Activated CD4-positive, alpha-beta T cell treated with anti-CD3 and anti-CD28 coated beads, Interleukin-2, amount 50 U/mL, for 24 hours (primary cell): ENCODE data around the gene RIOK1.

ENCODE experiments used
- DNase-seq, 2 donors: peaks; one replicate each; pipeline ENCODE4 v3.0.0-alpha.2; 2020; ENCODE audit warnings: low read depth in 1 of 2, low spot score in 1 of 2

Gene RIOK1

GRCh38 chr6:7406743-7407142, 17.1 kb downstream of the RIOK1 start:
- DNase-seq, result no peak

GRCh38 chr6:7409740-7410139, 20.1 kb downstream of the RIOK1 start:
- DNase-seq, result no peak

- DNase-seq, result no peak
These were observed 21.2 kb downstream of the RIOK1 start for GRCh38 chr6:7410851-7411250.

GRCh38 chr6:7411328-7411727, 21.7 kb downstream of the RIOK1 start:
- DNase-seq, result no peak

DNA sequence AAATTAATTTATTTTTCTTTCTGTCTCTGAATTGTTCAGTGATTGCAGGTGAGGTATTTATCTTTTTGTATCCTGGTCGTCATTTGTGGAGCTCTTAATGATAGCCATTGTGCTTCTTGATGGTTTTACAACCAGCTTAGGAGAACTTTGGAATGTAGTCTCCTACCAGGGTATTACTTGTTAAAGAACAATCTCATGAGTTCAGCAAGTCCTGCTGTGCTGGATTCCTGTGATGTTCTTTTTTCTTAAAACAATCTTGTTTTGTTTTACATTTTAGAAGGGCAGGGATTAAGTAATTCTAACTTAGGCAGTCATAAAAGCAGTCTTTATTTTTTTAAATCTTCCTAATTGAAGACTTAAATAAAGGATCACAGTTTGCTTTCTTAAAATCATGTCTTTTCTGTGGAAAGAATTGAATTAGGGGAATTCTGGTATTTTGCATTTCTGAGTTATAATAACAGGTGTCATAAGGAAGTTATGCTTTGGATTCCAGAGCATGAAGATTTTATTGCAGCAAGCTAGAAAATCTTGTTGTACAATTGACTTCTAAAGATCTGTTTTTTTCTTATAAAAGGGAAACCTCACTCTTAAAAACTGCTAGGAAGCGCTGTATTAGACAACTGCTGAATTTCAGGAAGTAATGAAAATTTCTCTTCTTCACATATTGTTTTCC, 23.7 kb downstream of the RIOK1 start:
- DNase-seq, result no peak

GRCh38 chr6:7414811-7415210, 25.2 kb downstream of the RIOK1 start:
- DNase-seq, result no peak

DNA sequence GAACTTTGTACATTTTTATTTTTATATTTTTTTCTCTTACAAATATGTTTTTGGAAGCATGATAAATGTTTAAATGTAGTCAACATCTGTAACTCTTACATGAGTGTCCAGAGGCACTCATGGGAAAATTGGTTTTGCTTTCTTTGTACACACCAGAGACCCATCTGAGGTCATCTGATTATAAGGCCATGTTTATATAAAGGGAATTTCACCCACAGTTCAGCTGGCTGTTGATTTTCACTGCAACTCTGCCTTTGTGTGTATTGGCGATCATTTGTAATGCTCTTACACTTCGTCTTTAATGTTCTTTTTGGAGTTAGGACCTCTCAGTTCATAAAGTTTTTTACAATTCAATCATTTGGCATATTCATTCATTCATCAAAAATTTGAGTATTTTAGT, 28.1 kb downstream of the RIOK1 start:
- no peak for DNase-seq

GRCh38 chr6:7418238-7418905, 28.8 kb downstream of the RIOK1 start:
- DNase-seq, result no peak

DNA sequence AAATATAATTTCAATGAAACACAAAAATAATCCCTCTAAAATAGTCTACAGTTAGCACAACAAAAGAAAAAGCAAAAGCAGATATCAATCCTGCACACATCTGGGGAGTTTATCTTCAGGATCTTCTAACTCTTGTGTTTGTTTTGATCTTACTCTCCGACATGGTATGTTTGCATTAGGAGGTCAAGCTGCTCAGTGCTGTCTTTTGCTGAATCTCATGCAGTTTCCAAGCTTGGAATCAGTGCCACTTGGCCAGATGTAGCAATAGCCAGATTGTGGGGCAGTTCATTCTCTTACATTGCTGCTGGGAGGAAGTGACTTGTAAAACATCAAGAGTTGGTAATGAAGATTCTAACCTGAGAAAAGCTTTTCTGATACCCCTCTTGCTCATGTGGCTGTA, 29.5 kb downstream of the RIOK1 start:
- no peak for DNase-seq

DNA sequence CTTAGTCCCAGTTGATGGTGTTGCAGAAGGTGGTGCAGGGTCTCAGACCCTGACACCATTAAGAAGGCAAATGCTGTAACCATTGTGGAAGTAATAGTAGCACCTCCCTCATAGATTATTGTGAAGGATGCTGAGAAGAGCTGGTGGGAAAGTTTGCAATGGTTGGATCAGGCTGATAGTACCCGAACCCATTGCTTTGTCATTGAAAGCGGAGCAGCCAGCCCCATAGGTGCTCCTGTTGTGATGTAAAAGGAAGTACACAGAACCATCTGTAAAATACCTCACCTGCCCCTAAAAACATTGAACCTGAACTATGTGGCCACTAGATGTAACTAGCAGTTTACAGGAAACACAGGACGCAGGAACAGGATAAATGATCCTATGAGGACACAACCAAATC, 31.5 kb downstream of the RIOK1 start:
- DNase-seq, result no peak

- DNase-seq, result no peak
These were observed 34.5 kb downstream of the RIOK1 start for GRCh38 chr6:7424058-7424457.

DNA sequence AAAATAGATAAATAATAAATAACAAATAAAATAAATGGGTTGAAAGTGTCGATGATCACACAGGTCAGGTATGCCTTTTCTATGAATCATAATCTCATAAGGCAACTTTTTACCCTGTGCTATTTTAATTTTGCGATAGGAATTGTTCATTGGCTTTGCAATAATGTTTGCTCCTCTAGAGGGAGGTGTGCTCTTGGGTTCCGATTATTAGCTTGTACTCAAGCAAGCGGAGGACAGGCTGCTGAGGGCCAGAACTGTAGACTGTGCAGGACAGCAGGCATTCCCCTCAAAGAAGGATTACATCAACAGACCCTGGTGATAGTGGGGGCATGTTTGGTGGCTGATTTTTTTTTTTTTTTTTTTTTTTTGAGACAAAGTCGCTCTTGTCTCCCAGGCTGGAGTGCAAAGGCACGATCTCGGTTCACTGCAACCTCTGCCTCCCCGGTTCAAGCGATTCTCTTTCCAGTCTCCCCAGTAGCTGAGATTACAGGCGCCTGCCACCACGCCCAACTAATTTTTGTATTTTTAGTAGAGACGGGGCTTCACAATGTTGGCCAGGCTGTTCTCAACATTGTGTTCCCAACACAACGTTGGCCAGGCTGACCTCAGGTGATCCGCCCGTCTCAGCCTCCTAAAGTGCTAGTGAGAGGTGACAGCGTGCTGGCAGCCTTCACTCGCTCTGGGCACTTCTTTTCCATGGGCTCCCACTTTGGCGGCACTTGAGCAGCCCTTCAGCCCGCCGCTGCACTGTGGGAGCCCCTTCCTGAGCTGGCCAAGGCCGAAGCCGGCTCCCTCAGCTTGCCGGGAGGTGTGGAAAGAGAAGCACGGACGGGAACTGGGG, 35.6 kb downstream of the RIOK1 start:
- DNase-seq, result no peak

DNA sequence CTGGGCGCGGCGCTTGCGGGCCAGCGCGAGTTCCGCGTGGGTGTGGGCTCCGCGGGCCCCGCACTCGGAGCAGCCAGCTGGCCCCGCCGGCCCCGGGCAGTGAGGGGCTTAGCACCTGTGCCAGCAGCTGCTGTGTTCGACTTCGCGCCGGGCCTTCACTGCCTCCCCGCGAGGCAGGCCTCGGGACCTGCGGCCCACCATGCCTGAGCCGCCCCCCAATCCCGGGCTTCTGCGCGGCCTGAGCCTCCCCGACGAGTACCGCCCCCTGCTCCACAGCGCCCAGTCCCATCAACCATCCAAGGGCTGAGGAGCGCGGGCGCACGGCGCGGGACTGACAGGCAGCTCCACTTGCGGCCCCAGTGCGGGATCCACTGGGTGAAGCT, 36.2 kb downstream of the RIOK1 start:
- DNase-seq, result no peak

DNA sequence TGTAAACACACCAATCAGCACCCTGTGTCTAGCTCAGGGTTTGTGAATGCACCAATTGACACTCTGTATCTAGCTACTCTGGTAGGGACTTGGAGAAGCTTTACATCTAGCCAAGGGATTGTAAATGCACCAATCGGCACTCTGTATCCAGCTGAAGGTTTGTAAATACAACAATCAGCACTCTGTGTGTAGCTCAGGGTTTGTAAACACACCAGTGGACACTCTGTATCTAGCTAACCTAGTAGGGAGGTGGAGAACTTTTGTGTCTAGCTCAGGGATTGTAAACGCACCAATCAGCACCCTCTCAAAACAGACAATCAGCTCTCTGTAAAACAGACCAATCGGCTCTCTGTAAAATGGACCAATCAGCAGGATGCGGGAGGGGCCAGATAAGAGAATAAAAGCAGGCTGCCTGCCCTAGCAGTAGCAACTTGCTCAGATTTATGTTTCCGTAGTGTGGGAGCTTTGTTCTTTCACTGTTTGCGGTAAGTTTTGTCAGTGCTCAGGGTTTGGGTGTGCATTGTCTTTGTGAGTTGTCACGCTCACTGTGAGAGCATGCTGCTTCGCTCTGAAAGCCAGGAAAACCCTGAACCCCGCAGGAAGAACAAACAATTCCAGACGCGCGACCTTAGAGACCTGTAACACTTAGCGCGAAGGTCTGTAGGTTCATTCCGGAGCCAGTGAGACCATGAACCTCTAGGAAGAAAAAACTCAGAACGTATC, 37.0 kb downstream of the RIOK1 start:
- DNase-seq, result no peak

GRCh38 chr6:7431313-7431673, 41.7 kb downstream of the RIOK1 start:
- no peak for DNase-seq

- no peak for DNase-seq
These were observed 42.2 kb downstream of the RIOK1 start for GRCh38 chr6:7431674-7432390.

DNA sequence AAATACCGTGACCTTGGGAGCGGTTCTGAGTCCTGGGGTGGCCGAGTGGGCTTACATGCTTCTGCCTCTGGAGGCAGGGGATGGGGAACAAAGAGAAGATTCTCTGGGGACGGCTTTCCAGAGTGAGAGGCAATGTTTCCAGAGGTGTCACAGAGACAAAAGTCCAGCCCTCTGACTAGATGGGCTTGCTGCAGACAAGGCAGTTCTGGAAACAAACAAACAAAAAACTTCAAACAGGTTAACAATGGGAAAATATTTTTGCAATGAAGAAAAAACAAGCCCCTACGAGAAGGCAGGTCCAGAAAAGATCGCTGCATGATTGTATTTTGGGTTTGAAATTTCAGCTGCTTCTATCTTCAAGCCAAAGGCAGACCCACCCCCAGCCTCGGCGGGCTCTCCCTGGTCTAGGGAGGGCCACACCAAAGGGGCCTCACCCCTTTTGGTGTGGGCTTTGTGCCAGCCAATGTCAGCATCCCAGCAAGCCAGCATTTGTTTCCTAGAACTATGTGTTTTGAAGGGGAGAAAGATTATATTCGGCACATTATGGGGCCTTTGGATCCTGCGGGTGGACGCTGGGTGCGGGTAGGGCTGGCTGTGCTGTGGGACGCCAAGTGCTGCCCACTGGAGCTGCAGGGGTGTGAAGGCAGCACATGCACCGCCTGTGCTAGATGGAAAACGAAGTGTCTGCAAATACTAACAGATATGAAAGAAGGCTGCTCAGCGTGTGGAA, 42.9 kb downstream of the RIOK1 start:
- DNase-seq, result no peak

- no peak for DNase-seq
These were observed 43.6 kb downstream of the RIOK1 start for GRCh38 chr6:7433121-7433617.

DNA sequence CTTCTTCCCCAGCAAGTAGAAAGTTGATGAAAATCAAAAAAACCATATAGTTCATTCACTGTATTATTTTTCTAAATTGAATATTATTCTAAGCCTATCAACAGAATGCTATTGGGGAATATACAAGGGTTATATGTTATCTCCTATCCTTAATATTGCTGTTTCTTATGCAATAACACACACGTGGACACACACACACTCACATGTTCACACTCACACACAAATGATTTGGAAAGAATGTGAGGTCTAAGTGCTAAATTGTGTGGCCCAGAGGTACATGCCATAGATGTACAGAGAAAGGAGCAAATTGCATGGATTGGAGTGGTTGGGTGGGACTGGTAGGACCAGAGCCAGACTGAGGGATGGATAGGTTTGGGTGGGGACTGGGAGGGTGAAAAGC, 45.1 kb downstream of the RIOK1 start:
- no peak for DNase-seq

DNA sequence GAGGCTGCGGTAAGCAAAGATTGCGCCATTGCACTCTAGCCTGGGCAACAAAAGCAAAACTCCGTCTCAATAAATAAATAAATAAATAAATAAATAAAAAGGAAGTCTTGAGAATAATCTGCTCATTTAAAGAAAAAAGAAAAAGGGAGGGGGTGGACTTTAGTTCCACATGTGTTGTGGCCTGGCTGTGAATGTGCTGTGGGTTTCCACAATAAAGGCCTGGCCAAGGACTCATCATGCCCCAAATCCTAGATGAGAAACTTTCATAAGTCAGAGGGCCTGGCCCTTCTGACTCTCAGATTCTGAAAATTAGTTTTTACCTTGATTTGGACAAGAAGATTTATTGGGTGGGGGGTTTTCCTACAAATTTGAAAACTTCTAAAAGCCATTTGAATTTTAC, 48.4 kb downstream of the RIOK1 start:
- DNase-seq, result no peak
